Stimulated activated CD4-positive, alpha-beta T cell treated with anti-CD3 and anti-CD28 coated beads, Interleukin-4, amount 100 ng/mL, for 4 hours (primary cell): ENCODE measurements around the gene SPATA17.

Experiments
- DNase-seq, 2 experiments: peaks; one replicate each; pipeline ENCODE4 v3.0.0-alpha.2; 2020

The SPATA17 gene

GRCh38 chr1:217861658-217862057 is 230.5 kb downstream of the SPATA17 start:
- no peak for DNase-seq

DNA sequence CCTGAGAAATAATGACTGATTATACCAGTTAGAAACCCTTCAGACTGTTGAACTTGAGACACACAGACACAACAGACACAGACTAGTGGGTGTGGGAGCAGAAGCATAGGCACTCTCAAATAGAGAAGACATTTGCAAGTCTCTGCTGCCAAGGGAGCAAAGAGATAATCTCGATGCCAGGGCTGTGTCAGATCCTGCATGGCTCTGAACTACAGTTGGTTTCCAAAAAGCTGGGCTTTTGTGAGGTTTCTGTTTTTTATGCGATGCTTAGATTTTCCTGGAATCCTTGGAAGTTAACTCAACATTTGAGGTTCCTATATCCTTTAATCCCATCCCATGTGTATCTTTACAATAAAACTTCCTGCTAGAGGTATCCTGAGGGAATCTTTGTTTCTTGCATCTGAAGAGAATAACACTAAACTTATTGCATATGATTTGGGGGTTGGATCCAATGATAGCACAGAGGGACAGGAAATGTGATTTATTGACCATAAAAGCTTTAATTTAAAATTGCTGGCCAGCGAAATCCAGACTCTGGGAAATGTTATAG is 236.4 kb downstream of the SPATA17 start:
- DNase-seq: no peak

GRCh38 chr1:217871955-217872354 is 240.8 kb downstream of the SPATA17 start:
- no peak for DNase-seq

GRCh38 chr1:217875229-217875628 is 244.1 kb downstream of the SPATA17 start:
- DNase-seq: no peak

DNA sequence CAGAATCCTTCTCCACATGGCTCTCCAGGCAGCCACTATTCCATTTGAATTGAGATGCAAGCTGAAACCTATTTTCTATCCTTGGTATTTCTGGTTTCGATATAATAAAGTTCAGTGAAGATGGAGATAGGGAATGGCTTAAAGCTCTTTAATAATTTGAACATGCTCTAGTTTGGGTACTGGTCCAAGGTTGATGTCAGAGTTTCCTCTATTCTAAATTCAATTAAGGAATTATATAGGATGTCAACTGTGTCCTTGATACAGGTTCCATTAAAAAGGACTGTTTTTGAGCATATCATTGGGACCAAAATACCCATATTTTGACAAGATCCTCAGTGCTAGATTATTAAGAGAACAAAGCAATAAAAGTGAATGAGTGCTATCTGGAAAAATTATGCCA is 245.3 kb downstream of the SPATA17 start:
- no peak for DNase-seq

DNA sequence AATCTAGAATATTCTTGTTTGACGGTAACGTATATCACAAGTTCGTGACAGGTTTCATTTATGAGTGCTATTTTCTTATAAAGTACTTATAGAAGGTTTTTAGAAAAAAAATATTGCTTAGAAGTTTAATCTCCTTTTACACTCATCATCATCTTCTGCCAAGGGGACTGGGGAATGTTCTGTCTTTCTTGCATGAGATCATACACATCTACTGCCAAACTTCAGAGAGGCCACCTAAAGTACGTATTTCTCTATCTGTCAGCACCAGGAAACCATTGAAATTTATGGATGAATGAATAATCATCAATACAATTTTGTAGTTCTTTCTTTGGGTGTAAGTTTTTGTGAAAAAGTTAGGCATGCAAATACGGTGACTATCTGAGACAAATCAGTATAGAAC is 245.8 kb downstream of the SPATA17 start:
- no peak for DNase-seq

DNA sequence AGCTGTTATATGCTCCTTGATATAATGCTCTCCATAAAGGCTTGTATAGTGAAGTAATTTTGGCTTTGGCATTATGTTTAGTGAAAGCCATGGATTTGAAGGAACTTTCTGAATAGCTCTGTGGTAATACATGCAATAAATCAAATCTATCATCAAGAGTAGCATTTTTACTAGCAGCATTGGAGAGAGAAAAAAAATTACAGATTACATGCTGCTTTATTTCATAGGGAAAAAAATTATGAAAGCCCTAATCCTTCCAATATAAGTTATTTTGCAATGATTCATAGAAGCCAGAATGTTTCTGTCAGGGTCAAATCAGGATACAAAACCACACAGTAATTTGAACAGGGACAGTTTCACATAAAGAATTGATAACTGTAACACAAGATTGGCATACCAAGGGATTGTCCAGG is 250.0 kb downstream of the SPATA17 start:
- DNase-seq: no peak

DNA sequence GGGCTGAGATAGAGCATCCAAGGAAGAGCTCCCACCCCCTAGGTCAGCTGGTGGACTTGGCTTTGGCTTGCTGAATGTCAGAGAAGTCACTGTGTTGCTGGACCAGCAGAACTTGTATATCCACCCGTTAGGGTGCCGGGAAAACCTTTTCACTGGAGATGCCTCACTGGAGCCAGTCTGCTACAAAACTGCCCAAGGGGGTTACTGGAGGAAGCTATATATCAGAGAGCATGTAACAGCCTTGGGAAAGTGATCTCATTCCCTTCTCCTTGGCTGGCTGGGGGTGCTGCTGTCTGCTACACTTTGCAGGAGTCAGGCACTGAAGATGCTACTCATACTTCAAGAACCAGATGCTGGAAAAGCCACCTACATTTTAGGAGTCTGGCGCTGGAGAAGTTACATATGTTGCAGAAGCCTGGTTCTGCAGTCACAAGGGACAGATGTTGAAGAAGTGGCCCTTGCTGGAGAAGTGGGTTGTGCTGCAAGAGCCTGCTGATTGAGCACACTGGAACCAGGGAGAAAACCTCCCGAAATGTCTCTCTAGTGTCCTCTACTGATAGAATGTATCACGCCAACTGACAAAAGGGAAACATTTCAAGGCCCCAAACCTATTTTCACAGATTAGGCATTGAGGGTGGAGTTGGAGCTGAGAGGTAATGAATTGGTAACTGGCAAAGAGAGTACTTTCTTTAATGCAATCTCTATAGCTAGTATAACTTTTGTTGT is 250.6 kb downstream of the SPATA17 start:
- no peak for DNase-seq

- no peak for DNase-seq
Measured at GRCh38 chr1:217885181-217885580, 254.0 kb downstream of the SPATA17 start.

GRCh38 chr1:217888328-217888727 is 257.2 kb downstream of the SPATA17 start:
- no peak for DNase-seq

DNA sequence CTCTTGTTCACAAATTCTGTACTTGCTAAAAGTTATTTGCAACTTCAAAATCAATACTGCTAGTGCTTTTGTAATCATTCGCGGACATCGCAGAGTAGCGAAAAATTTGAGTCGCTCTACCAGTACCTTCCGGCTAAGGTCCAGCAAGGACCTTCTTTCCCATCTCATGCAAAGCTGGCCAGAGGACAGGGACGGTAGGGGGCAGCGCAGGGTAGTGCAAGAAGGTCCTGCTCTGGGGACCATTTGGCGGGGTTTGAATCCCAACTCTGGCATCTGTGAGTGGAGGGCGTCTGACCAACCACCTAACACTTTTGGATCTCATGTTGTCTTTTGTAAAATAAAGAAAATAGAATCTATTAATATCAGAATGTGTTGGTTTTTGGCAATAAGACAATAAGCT is 258.3 kb downstream of the SPATA17 start:
- DNase-seq: no peak

DNA sequence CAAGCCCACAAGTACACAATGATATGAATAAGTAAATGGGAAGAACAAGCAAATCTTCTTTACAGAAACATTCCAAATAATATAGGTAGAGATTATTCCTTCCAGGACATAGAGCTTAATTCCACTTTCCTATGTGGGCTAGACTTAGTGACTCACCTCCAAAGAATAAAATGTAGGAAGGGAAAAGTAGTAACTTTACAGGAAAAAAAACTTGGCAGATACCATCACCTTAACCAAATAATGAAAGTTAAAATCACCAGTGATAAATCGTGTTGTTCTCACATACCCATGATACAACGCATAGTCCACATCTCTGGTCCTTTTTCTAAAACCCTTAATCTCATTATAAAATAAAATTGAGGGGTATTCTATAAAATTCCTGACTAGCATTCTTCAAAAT is 260.8 kb downstream of the SPATA17 start:
- DNase-seq: no peak

DNA sequence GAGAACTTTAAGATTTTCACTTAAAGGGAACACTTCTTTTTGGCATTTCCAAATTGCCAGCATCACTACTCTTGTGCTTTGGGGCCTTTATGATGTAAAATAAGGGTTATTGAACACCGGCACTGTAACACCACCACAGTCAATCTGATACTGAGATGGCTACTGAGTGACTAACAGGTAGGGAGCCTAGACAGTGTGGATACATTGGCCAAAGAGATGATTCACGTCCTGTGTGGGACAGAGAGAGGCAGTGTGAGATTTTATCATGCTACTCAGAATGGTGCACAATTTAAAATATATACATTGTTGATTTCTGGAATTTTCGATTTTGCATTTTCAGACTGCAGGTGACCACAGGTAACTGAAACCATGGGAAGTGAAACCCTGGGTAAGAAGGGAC is 261.6 kb downstream of the SPATA17 start:
- no peak for DNase-seq

DNA sequence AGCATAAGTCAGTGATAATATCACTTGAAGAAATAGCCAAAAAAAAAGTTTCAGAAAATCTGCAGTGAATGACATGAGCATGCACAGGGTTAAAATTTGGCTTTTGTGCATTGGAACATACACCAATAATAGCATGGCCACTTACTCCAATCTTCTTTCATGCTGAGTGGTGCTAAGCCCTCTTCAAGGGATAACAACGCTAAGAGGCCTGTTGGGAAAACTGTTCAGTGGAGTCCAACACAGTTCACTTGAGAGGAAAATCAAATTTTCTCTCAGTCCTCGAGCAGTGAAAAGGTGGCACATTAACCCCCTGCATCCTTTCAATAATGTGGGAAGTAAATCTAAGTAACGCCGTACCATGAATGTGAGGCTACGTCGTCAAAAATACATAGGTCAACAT is 264.7 kb downstream of the SPATA17 start:
- DNase-seq: no peak

DNA sequence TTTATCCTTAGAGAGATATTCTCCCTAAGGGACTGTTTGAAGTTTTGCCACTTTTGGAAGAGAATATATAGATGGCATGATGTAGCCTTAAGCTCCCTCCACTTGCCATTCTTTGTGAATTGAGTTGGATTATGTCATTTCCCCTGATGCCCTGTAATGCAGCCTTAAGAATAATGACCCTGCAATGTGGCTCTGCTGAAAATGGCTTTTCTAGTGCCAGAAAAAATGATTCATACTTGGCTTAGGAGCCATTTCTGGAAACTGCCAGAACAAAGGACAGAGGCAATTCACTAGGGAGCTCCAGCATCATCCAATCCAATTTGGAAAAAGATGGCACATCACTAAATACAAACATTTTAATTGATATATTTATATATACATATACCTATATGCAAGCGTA is 265.3 kb downstream of the SPATA17 start:
- no peak for DNase-seq

DNA sequence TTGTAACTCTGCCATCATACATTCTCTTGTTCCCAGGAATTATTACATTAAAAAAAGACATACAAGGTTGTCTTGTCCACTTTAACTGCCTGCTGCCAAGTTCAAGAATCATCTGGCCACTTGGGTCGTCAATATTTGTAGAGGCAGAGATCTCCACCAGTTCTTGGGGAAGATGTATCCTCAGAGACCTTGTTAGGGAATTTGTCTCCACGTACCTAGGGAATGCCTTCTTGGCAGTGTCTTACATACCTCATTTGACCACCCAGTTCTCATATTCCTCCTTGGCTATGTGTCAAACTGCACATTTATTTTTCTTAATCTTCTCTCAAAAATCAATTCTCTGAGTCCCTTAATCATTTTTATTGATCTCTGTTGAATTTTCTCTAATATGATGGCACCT is 266.0 kb downstream of the SPATA17 start:
- no peak for DNase-seq

DNA sequence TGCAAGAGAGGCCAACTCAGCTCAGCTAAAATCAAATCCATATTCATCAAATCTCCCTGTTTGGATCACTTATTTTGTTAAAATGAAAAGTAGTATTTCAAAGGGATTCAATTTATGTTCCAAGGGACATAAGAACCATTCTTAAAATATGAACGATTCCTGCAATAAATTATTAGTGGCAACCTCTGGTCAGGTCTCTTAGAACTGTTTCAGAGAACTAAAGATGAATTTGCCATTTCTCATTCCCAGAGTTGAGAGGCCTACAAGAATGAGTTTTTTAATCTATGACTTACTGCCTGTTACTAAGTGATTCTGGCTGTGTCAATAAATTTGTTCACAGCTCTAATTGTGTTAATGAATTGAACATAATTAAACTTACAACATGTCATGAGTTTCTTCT is 268.5 kb downstream of the SPATA17 start:
- DNase-seq: no peak

GRCh38 chr1:217907504-217907903 is 276.4 kb downstream of the SPATA17 start:
- DNase-seq: no peak

GRCh38 chr1:217910203-217910602 is 279.1 kb downstream of the SPATA17 start:
- no peak for DNase-seq

- DNase-seq: no peak
Measured at GRCh38 chr1:217910791-217911320, 279.7 kb downstream of the SPATA17 start.

- DNase-seq: no peak
Measured at GRCh38 chr1:217911908-217912307, 280.8 kb downstream of the SPATA17 start.

- DNase-seq: no peak
Measured at GRCh38 chr1:217917281-217917887, 286.2 kb downstream of the SPATA17 start.

DNA sequence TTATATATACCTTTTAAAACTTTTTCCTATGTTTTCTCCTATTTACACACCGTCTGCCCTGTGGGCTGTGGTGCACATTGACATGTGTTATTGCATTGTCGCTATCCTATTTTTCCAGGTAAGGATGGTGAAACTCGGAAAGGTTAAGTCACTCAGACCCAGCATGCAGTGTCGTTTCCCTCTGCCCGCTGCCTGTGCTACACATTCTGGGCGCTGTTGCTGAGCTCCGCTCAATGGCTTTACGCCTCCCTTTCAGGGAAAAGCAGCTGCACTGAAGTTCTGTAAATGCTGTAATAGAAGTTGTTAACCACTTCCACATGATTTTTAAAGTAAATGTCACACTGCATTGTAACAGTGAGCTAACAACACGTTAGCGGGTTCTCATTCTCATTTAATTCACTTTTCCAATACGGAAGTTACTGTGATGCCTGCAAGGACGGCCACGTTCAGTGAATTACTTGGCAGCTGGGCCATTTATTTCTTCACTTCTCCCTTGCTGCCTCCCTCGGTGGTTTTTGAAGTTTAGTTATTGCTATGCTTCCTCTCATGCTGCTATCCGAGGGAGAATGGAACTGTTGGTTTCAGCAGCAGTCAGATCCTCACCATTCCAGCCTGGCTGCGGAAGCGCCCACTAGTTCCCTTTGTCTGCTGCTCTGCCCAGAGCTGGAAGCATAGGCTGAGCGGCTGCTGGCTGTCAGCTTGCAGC is 288.7 kb downstream of the SPATA17 start:
- DNase-seq: no peak
